Prostate gland (tissue), 2 donors: ENCODE data around the gene ITPKB.

Experiments
- POLR2A ChIP-seq: fragments of 450-650 bp; IDR thresholded peaks from one replicate; pipeline ENCODE4 v1.6.1; 2016; ENCODE audit warnings: antibody characterized with exemption, mild to moderate bottlenecking
- POLR2AphosphoS5 ChIP-seq: sonication (generic); formaldehyde crosslinking; IDR thresholded peaks from one replicate; pipeline ENCODE4 v1.6.1; 2017; ENCODE audit warnings: antibody characterized with exemption
- TF ChIP-seq, protein P1 (sequence below), 4 experiments: fragments of 200-600 bp in 2 of 4; fragments of 450-650 bp in 2 of 4; sonication (generic) in 2 of 4; IDR thresholded peaks; 1 replicate in 3 of 4; 2 replicates in 1 of 4; pipeline ENCODE4 v1.5.1; 2016 to 2019; ENCODE audit warnings: antibody characterized with exemption in 4 of 4, mild to moderate bottlenecking in 2 of 4, moderate library complexity in 2 of 4

DNA sequence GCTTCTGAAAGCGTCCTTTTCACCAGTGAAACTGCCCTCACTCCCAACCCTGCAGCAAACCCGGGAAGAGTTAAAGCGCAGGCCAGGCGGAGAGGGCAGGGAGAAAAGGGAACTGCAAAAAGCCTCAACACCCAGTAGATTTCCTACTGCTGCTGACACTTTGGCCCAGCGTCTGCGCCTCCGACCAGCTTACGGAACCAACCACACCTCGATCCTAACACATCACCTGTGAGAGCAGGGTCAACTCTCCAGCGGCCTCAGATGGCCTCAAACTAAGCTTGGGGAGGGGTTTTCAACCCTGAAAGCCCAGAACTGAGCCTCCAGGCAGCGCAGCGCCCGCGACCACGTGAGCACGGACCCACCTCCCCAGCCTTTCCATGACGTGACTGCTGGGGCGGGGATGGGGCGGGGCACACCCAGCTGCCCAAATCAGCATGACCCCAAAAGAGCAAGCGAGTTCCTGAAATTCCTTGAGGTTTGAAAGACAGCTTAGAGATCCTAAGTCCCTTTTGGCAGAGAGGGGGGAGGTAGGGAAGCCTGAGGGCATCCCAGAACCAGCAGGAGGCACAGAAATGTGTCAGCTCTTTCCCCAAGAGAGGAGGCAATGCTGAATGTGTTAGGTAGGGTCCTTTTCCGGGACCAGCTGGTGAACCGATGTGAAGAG lies 59.1 kb downstream of the ITPKB start:
- TF ChIP-seq, protein P1, sequence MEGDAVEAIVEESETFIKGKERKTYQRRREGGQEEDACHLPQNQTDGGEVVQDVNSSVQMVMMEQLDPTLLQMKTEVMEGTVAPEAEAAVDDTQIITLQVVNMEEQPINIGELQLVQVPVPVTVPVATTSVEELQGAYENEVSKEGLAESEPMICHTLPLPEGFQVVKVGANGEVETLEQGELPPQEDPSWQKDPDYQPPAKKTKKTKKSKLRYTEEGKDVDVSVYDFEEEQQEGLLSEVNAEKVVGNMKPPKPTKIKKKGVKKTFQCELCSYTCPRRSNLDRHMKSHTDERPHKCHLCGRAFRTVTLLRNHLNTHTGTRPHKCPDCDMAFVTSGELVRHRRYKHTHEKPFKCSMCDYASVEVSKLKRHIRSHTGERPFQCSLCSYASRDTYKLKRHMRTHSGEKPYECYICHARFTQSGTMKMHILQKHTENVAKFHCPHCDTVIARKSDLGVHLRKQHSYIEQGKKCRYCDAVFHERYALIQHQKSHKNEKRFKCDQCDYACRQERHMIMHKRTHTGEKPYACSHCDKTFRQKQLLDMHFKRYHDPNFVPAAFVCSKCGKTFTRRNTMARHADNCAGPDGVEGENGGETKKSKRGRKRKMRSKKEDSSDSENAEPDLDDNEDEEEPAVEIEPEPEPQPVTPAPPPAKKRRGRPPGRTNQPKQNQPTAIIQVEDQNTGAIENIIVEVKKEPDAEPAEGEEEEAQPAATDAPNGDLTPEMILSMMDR (IDR thresholded peaks at IDR 0.05), result peak in 2 of 4 experiments; percentile 3 to 9
- TF ChIP-seq POLR2A, result peak; percentile 71
- peak; percentile 93 for TF ChIP-seq POLR2AphosphoS5
